GM12878 (cell line): ENCODE measurements around the gene ACCSL. TPM values are rescaled to one million over a fixed set of nuclear protein-coding genes. Genes with fewer than 3 reads are reported as not detected.

ENCODE experiments used
- ATAC-seq: fragments of 200-7000 bp; cut with Tn5 transposase; 3 replicates; pipeline ENCODE4 v1.9.1; 2020; ENCODE audit warnings: mild to moderate bottlenecking, moderate library complexity
- BruUV-seq: library from RNA; stranded (reverse); fragments of 400-500 nt; replicated peaks from 2 replicates; lab custom pipeline; 2021; lab: Mats Ljungman, UMichigan
- CTCF ChIA-PET: fragments of 300-600 bp; sonication (Branson Sonifier 250); formaldehyde crosslinking; extraction: SDS; loops from one replicate; lab custom pipeline; 2021; ENCODE audit warnings: inconsistent platforms; lab: Yijun Ruan, JAX
- POLR2A ChIA-PET: fragments of 350-600 bp; formaldehyde crosslinking; extraction: SDS; loops from one replicate; lab custom pipeline; 2021; ENCODE audit warnings: inconsistent platforms; lab: Charles Lee
- RAD21 ChIA-PET: fragments of 300-600 bp; sonication (Branson Sonifier 250); formaldehyde crosslinking; loops from one replicate; lab custom pipeline; 2023; ENCODE audit warnings: antibody characterized with exemption; ENCODE audit not compliant: unreplicated experiment; lab: Charles Lee
- SMC1A ChIA-PET: fragments of 300-600 bp; sonication (Branson Sonifier 250); formaldehyde crosslinking; loops from one replicate; lab custom pipeline; 2023; ENCODE audit not compliant: unreplicated experiment, uncharacterized antibody; lab: Charles Lee
- DNase-seq: peaks from one replicate; pipeline ENCODE4 v3.0.0-alpha.2; 2011; ENCODE audit warnings: low read depth, low spot score
- FAIRE-seq: peaks from 3 replicates; lab custom pipeline; 2011; peaks lifted over from hg19 to GRCh38; lab: Jason Lieb, UNC
- H2AFZ ChIP-seq: 2 replicates; pipeline ENCODE4 v1.6.0; 2011; ENCODE audit warnings: low read depth, low read length, control low read depth; ENCODE audit not compliant: control insufficient read depth
- H3K27ac ChIP-seq: 2 replicates; pipeline ENCODE4 v1.5.1; 2011; ENCODE audit warnings: control low read depth; ENCODE audit not compliant: control insufficient read depth, insufficient read depth
- H3K27me3 ChIP-seq, 2 experiments: replicated peaks in 1 of 2; 2 replicates each; pipeline versions ENCODE4 v1.6.0 to v1.6.1; 2011; ENCODE audit warnings: low read length in 1 of 2; ENCODE audit not compliant: control insufficient read depth in 2 of 2, insufficient read depth in 2 of 2
- H3K36me3 ChIP-seq, 2 experiments: 2 replicates each; pipeline ENCODE4 v1.5.1; 2011; ENCODE audit warnings: low read length in 1 of 2; ENCODE audit not compliant: control insufficient read depth in 2 of 2, insufficient read depth in 2 of 2
- H3K4me1 ChIP-seq: 2 replicates; pipeline ENCODE4 v1.6.1; 2011; ENCODE audit warnings: mild to moderate bottlenecking, low read length, moderate library complexity, mixed read lengths; ENCODE audit not compliant: control insufficient read depth, insufficient read depth
- H3K4me2 ChIP-seq: 2 replicates; pipeline ENCODE4 v1.6.0; 2011; ENCODE audit warnings: control low read depth; ENCODE audit not compliant: control insufficient read depth, insufficient read depth
- H3K4me3 ChIP-seq: fragments of 200-600 bp; sonication (generic); 2 replicates; pipeline ENCODE4 v1.5.1; 2016
- H3K79me2 ChIP-seq: 2 replicates; pipeline ENCODE4 v1.6.0; 2011; ENCODE audit warnings: low read length; ENCODE audit not compliant: control insufficient read depth, insufficient read depth
- H3K9ac ChIP-seq: 2 replicates; pipeline ENCODE4 v1.8.0; 2011; ENCODE audit warnings: low read length, control low read depth, mixed read lengths; ENCODE audit not compliant: control insufficient read depth, insufficient read depth
- H3K9me3 ChIP-seq: replicated peaks from 3 replicates; pipeline ENCODE4 v1.5.1; 2011; ENCODE audit warnings: mild to moderate bottlenecking, low read length; ENCODE audit not compliant: control insufficient read depth, insufficient read depth
- H4K20me1 ChIP-seq: 2 replicates; pipeline ENCODE4 v1.6.0; 2011; ENCODE audit not compliant: control insufficient read depth, insufficient read depth
- ESRRA ChIP-seq: IDR thresholded peaks from 2 replicates; pipeline ENCODE4 v1.6.1; 2012; ENCODE audit warnings: mild to moderate bottlenecking, low read length, improper control_type of control experiment
- PML ChIP-seq: IDR thresholded peaks from 2 replicates; pipeline ENCODE4 v1.6.1; 2012; ENCODE audit warnings: low read length, inconsistent platforms
- RUNX3 ChIP-seq: IDR thresholded peaks from 2 replicates; pipeline ENCODE4 v1.6.1; 2012; ENCODE audit warnings: low read length, inconsistent platforms
- TBL1XR1 ChIP-seq: IDR thresholded peaks from 2 replicates; pipeline ENCODE4 v1.6.1; 2012; ENCODE audit warnings: low read depth, low read length, improper control_type of control experiment
- ZNF217 ChIP-seq: fragments of 450-650 bp; IDR thresholded peaks from 2 replicates; pipeline ENCODE4 v1.6.1; 2017; ENCODE audit warnings: antibody characterized with exemption, mild to moderate bottlenecking
- WGBS: methylation state at CpG from one replicate; pipeline ENCODE4 v1.1.6; 2016; ENCODE audit warnings: low lambda C conversion rate; ENCODE audit not compliant: insufficient replicate concordance, insufficient coverage; ENCODE audit errors: missing lambda C conversion rate; 5-methylcytosine and 5-hydroxymethylcytosine counted together
- in situ Hi-C: fragments of 300-500 bp; cut with MboI; formaldehyde crosslinking; loops from 9 replicates; pipeline ENCODE4 v1.14.3; 2018; ENCODE audit warnings: mixed read lengths
- intact Hi-C: fragments of 100-400 bp; cut with micrococcal nuclease; formaldehyde crosslinking; loops from one replicate; pipeline ENCODE4 v1.14.2; 2022; ENCODE audit not compliant: unreplicated experiment
- polyA plus RNA-seq, 11 experiments: library from polyadenylated mRNA; depleted of rRNA in 4 of 11; unstranded in 6 of 11; stranded (reverse) in 5 of 11; fragments of >200 nt; fragmentation: Nextera tagmentation in 4 of 11; fragmentation: Illumina TruSeq in 1 of 11; extraction: Ambion mirVana in 4 of 11; extraction: Trizol in 1 of 11; gene quantifications; 1 replicate in 1 of 11; 2 replicates in 10 of 11; pipeline versions ENCODE4 v1.2.1 to v1.2.3, GENCODE V29; 2011 to 2016; ENCODE audit warnings: inconsistent platforms in 2 of 11, missing spikeins in 2 of 11, low read depth in 1 of 11
- total RNA-seq, 4 experiments: library from RNA; depleted of rRNA in 3 of 4; stranded (reverse); fragments of >200 nt in 3 of 4; fragmentation: Illumina TruSeq in 1 of 4; extraction: Trizol in 1 of 4; gene quantifications; 2 replicates each; pipeline versions ENCODE4 v1.2.1 to v1.2.3, GENCODE V29; 2013 to 2021
- TF ChIP-seq, protein P1 (sequence below): IDR thresholded peaks from 2 replicates; pipeline ENCODE4 v1.6.1; 2011; ENCODE audit warnings: low read depth, low read length, improper control_type of control experiment, borderline replicate concordance
- TF ChIP-seq, protein P2 (sequence below): IDR thresholded peaks from 2 replicates; pipeline ENCODE4 v1.6.1; 2012; ENCODE audit warnings: low read depth, low read length, improper control_type of control experiment
- TF ChIP-seq, protein P3 (sequence below): fragments of 450-650 bp; formaldehyde crosslinking; IDR thresholded peaks from 2 replicates; pipeline ENCODE4 v1.4.0; 2022; ENCODE audit warnings: mild to moderate bottlenecking, moderate library complexity
- TF ChIP-seq, protein P4 (sequence below): fragments of 450-650 bp; formaldehyde crosslinking; IDR thresholded peaks from 2 replicates; pipeline ENCODE4 v1.5.0; 2022; ENCODE audit warnings: mild to moderate bottlenecking, missing genetic modification characterization
- TF ChIP-seq, protein P5 (sequence below): IDR thresholded peaks from 2 replicates; pipeline ENCODE4 v1.6.1; 2012; ENCODE audit warnings: low read depth, low read length, improper control_type of control experiment
- TF ChIP-seq, protein P6 (sequence below): fragments of 450-650 bp; IDR thresholded peaks from 2 replicates; pipeline ENCODE4 v1.6.1; 2017; ENCODE audit warnings: antibody characterized with exemption, mild to moderate bottlenecking, moderate library complexity

Gene ACCSL
- total and polyA plus RNA-seq, 10 of the 15 experiments (the other 5 are each of a cell fraction or from before 2014, with no cell fraction given): 0.15 TPM; not detected in 9

DNA sequence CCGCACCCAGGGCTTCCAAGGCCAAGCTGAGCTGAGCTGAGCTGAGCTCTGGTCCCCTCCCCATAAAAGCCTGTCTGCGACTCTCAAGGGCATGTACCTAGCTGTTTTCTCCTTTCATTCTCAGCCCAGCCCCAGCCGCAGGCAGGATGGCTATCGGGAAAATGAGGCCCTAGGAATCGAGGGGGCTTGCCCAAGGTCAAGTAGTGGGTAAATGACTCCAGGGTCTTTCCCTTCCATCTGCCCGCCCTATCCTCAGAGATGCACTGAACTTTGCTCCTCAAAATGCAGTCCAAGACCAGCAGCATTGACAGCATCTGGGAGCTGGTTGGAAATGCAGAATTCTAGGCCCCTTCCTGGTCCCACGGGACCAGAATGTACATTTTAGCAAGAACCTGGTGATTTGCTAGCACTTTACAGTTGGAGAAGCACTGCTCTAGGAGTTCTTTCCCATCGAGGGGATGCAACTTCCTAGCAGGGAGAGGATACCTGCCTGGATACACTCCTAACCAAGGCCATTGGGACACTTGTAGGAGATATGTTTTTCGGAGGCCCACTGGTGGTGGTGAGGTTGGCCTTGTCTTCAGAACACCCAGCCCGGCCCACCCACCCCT is 43.2 kb upstream of the ACCSL start:
- H3K36me3 ChIP-seq: no peaks in the 10 kb centered on the region
- TF ChIP-seq, protein P1, sequence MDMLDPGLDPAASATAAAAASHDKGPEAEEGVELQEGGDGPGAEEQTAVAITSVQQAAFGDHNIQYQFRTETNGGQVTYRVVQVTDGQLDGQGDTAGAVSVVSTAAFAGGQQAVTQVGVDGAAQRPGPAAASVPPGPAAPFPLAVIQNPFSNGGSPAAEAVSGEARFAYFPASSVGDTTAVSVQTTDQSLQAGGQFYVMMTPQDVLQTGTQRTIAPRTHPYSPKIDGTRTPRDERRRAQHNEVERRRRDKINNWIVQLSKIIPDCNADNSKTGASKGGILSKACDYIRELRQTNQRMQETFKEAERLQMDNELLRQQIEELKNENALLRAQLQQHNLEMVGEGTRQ: no peak
- no peak for TF ChIP-seq TBL1XR1
- TF ChIP-seq ZNF217: no peak
- TF ChIP-seq, protein P2, sequence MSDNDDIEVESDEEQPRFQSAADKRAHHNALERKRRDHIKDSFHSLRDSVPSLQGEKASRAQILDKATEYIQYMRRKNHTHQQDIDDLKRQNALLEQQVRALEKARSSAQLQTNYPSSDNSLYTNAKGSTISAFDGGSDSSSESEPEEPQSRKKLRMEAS: no peak
- TF ChIP-seq, protein P3, sequence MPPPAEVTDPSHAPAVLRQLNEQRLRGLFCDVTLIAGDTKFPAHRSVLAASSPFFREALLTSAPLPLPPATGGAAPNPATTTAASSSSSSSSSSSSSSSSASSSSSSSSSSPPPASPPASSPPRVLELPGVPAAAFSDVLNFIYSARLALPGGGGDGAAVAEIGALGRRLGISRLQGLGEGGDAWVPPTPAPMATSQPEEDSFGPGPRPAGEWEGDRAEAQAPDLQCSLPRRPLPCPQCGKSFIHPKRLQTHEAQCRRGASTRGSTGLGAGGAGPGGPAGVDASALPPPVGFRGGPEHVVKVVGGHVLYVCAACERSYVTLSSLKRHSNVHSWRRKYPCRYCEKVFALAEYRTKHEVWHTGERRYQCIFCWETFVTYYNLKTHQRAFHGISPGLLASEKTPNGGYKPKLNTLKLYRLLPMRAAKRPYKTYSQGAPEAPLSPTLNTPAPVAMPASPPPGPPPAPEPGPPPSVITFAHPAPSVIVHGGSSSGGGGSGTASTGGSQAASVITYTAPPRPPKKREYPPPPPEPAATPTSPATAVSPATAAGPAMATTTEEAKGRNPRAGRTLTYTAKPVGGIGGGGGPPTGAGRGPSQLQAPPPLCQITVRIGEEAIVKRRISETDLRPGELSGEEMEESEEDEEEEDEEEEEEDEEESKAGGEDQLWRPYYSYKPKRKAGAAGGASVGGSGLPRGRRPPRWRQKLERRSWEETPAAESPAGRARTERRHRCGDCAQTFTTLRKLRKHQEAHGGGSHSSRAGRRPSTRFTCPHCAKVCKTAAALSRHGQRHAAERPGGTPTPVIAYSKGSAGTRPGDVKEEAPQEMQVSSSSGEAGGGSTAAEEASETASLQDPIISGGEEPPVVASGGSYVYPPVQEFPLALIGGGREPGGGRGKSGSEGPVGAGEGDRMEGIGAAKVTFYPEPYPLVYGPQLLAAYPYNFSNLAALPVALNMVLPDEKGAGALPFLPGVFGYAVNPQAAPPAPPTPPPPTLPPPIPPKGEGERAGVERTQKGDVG (CRISPR knock-in tag): no peak
- TF ChIP-seq, protein P4, sequence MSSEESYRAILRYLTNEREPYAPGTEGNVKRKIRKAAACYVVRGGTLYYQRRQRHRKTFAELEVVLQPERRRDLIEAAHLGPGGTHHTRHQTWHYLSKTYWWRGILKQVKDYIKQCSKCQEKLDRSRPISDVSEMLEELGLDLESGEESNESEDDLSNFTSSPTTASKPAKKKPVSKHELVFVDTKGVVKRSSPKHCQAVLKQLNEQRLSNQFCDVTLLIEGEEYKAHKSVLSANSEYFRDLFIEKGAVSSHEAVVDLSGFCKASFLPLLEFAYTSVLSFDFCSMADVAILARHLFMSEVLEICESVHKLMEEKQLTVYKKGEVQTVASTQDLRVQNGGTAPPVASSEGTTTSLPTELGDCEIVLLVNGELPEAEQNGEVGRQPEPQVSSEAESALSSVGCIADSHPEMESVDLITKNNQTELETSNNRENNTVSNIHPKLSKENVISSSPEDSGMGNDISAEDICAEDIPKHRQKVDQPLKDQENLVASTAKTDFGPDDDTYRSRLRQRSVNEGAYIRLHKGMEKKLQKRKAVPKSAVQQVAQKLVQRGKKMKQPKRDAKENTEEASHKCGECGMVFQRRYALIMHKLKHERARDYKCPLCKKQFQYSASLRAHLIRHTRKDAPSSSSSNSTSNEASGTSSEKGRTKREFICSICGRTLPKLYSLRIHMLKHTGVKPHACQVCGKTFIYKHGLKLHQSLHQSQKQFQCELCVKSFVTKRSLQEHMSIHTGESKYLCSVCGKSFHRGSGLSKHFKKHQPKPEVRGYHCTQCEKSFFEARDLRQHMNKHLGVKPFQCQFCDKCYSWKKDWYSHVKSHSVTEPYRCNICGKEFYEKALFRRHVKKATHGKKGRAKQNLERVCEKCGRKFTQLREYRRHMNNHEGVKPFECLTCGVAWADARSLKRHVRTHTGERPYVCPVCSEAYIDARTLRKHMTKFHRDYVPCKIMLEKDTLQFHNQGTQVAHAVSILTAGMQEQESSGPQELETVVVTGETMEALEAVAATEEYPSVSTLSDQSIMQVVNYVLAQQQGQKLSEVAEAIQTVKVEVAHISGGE: no peak
- TF ChIP-seq PML: no peak
- TF ChIP-seq, protein P5, sequence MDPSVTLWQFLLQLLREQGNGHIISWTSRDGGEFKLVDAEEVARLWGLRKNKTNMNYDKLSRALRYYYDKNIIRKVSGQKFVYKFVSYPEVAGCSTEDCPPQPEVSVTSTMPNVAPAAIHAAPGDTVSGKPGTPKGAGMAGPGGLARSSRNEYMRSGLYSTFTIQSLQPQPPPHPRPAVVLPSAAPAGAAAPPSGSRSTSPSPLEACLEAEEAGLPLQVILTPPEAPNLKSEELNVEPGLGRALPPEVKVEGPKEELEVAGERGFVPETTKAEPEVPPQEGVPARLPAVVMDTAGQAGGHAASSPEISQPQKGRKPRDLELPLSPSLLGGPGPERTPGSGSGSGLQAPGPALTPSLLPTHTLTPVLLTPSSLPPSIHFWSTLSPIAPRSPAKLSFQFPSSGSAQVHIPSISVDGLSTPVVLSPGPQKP: no peak
- no peak for TF ChIP-seq RUNX3
- no peak for TF ChIP-seq ESRRA
- TF ChIP-seq, protein P6, sequence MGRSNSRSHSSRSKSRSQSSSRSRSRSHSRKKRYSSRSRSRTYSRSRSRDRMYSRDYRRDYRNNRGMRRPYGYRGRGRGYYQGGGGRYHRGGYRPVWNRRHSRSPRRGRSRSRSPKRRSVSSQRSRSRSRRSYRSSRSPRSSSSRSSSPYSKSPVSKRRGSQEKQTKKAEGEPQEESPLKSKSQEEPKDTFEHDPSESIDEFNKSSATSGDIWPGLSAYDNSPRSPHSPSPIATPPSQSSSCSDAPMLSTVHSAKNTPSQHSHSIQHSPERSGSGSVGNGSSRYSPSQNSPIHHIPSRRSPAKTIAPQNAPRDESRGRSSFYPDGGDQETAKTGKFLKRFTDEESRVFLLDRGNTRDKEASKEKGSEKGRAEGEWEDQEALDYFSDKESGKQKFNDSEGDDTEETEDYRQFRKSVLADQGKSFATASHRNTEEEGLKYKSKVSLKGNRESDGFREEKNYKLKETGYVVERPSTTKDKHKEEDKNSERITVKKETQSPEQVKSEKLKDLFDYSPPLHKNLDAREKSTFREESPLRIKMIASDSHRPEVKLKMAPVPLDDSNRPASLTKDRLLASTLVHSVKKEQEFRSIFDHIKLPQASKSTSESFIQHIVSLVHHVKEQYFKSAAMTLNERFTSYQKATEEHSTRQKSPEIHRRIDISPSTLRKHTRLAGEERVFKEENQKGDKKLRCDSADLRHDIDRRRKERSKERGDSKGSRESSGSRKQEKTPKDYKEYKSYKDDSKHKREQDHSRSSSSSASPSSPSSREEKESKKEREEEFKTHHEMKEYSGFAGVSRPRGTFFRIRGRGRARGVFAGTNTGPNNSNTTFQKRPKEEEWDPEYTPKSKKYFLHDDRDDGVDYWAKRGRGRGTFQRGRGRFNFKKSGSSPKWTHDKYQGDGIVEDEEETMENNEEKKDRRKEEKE: no peak
- 38% methylated on average over 9 of the region's 10 CpGs for WGBS
- no peak overlapping the region for H3K27ac ChIP-seq
- FAIRE-seq: no peak
- intact Hi-C loops (no loop called here), in situ Hi-C loops (no loop called here)
- ChIA-PET CTCF (no interaction called here), POLR2A (no interaction called here), RAD21 (no interaction called here), SMC1A (no interaction called here)
- no peaks in the 10 kb centered on the region for H3K79me2 ChIP-seq
- DNase-seq: no peak
- no peaks in the 10 kb centered on the region for H3K27me3 ChIP-seq
- ATAC-seq: no peak
- BruUV-seq: no TSS peak
- no peak overlapping the region for H3K4me2 ChIP-seq
- H3K4me1 ChIP-seq: peaks cover 6% of the 10 kb centered on the region; the same call in 1 of the 2 replicates
- H3K9me3 ChIP-seq: no peaks in the 10 kb centered on the region
- H4K20me1 ChIP-seq: no peaks in the 10 kb centered on the region
- no peak overlapping the region for H3K9ac ChIP-seq
- no peak overlapping the region for H2AFZ ChIP-seq
- no peak overlapping the region for H3K4me3 ChIP-seq
